NCI-H146 treated with DMSO at 0.1 percent for 48 hours (cell line): ENCODE data around the gene AMER2.

Source experiments
- DNase-seq: peaks from one replicate; lab custom pipeline; 2025; ENCODE audit not compliant: unreplicated experiment; lab: John Stamatoyannopoulos, UW

The AMER2 gene

GRCh38 chr13:25153736-25154135, 18.4 kb downstream of the AMER2 start:
- DNase-seq, result no peak

- no peak for DNase-seq
Measured at GRCh38 chr13:25151626-25152195, 20.4 kb downstream of the AMER2 start.

DNA sequence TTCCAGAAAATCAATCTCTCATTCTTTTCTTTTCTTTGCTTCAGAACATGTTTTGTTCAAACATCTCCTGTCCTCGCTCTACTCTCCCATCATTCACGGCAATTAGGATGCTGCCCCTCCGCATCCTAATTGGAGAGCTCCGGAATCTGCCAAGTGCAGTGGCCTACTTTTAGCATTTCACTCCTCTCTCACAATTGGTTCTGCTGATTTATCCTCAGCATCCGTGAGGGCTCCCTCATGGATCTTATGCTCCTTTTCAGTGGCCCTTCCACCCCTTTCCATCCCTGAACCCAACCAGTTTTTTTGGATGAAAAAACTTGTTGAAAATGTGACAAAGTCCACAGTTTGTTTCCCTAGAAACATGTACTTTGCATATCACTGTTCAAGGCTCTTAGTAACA, 22.4 kb downstream of the AMER2 start:
- no peak for DNase-seq

DNA sequence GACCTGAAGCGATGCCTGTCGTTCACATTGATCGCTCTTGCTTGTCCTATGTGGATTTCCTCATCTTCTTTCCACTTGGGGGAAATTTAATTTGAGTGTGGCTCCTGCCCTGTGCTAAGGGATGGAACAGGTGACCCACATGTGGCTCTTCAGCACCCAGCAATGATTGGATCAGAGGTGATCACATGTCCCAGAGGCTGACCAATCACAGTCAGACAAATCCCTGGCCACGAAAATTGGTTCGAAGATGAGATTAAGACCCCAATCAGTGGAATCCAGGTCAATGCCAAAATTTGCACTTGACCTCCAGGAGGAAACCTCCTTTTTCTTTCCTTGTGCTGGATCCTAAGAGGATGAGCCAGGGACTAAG, 23.7 kb downstream of the AMER2 start:
- DNase-seq, result no peak

GRCh38 chr13:25147638-25148401, 24.3 kb downstream of the AMER2 start:
- DNase-seq, result no peak

- no peak for DNase-seq
Measured at GRCh38 chr13:25143706-25144105, 28.4 kb downstream of the AMER2 start.

DNA sequence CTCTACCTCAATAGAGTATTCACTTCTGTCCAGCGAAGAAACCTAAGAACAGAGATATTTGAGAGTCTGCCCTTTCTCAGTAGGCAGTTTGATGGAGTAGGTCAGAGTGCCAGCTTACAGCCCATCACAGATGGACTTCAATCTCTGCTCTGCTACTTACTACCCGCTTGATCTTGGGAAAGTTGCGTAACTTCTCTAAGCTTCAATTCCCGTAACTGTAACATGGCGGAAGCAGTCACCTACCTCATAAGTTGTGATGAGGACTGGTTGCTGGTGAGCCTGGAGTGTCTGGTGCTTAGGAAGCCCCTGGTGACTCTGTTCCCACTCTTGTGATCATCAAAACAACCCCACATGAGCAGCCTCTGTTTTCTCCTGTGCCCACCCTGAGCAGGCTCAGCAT, 31.0 kb downstream of the AMER2 start:
- DNase-seq, result no peak

DNA sequence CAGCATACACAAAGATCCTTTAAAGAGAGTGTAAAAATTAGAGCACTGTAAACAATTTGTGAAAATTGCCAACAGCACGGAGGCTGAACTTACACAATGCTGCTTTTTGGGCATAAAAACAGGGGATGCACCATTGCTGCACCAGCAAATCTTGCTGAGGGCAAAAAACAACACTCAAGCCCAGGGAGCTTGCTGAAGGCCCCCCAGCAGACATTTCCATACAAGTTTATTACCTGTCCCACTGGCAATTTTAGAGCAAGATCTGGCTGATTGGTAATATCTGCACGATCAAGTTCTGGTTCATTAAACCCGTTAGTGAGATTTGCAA, 34.3 kb downstream of the AMER2 start:
- DNase-seq, result no peak

- peak; percentile 91 for DNase-seq
Measured at GRCh38 chr13:25136880-25137787, 35.0 kb downstream of the AMER2 start.

DNA sequence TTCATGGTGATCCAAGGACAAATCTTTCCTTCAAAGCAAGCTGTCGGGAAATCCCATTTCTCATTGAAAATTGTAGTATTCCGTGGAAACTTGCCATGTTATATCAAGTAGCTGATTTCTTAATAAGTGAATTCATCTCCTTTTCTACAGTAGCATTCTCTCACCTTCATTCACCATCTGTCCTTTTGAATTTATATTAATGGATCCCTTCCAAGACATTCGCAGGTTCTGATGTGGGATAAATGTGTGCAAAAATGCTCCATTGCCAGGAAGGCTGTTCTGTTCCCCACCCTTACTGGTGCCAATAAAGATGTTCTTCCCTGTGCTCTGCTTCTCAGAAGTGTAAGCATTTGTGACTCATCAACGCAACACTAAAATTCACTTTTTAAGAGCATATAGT, 36.2 kb downstream of the AMER2 start:
- DNase-seq, result no peak

GRCh38 chr13:25132751-25133390, 39.2 kb downstream of the AMER2 start:
- no peak for DNase-seq

DNA sequence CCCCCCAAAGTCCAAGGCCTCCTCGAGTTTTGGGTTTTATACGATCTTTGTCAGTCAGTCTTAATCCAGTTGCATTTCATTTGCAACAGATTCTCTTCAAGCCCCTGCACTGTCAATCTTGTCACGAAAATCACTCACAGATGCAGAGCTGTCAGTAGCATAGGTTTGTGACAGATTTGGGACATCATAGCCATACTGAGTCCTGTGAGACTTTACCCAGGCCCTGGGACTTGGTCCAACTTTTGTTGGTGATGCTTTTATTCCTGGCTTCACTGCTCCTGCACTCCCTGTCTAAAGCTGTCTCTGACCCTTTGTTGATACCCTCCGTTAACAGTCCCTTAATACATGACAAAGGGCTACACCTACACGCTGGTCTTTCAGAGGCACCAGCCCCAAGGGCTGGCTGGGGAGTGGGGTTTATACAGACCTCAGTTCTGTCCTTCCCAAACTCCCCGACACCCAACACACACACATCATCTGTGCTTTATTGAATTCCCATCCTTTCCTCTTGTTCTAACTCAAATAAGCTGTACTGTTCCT, 40.1 kb downstream of the AMER2 start:
- no peak for DNase-seq

GRCh38 chr13:25130944-25131343, 41.1 kb downstream of the AMER2 start:
- no peak for DNase-seq

- no peak for DNase-seq
Measured at GRCh38 chr13:25118378-25118905, 53.6 kb downstream of the AMER2 start.

DNA sequence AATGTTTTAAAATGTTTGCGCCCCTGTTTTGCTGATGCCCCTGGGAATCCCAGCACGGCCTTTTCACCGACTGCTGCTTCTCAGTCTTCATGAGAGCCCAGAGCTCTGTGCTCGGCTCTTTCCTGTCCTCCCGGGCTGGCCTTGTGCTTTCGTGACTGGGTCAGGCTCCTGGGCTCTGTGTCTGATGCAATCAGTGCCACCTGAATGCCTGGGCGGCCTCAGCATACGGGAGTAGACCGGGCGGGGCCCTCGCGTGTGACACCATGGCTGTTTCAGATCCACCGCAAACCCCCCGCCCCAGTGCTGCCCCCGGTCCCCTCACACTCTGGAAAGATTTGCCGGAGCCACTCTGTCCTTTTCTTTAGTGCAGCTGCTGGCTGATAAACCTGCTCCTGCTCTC, 54.8 kb downstream of the AMER2 start:
- DNase-seq, result no peak

GRCh38 chr13:25116044-25116443, 56.0 kb downstream of the AMER2 start:
- no peak for DNase-seq

DNA sequence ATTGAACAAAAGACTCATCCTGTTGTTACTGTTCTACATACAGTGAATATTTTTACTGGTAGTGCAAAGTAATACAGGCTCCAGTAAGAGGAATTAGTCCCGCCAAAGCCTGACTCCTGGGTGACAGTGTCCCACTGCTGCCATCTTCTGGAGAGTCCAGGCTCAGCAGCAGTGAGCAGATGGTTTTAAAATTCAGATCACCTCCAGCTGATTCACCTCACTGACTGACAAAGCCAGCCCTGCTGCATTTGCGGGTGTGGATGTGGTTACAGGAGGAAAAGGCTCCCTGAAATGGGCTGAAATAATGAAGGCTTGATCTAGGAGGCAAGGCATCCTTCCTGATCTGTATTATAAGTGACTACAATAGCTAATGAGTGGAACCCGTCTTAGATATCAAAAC, 57.9 kb downstream of the AMER2 start:
- DNase-seq, result peak; percentile 45

GRCh38 chr13:25112695-25113255, 59.3 kb downstream of the AMER2 start:
- no peak for DNase-seq
